ENCODE data around the gene UBTD2. TPM values are rescaled to one million over a fixed set of nuclear protein-coding genes. Genes with fewer than 3 reads are reported as not detected.
A peak's percentile ranks its signal among the peaks of the same experiment; 100 is the strongest.
"Not testable (repeated sequence)": the region's sequence is repeated elsewhere in the genome, so short reads cannot be mapped to it uniquely, and the experiment has no call there.

Gene UBTD2
- total RNA-seq, 1 donor from 2014 or later = 11.8 TPM

GRCh38 chr5:172211676-172212075 lies 71.9 kb downstream of the UBTD2 start:
- intact Hi-C loops (cut with DNase I) = no loop called here
- DNase-seq (ENCODE audit: low spot score) = no peak

GRCh38 chr5:172209714-172210113 lies 73.8 kb downstream of the UBTD2 start:
- no peak for DNase-seq (ENCODE audit: low spot score)
- intact Hi-C loops (cut with DNase I) = no loop called here

- no peak for DNase-seq (ENCODE audit: low spot score)
- intact Hi-C loops (cut with DNase I) = no loop called here
These were observed 76.1 kb downstream of the UBTD2 start for GRCh38 chr5:172207511-172207910.

GRCh38 chr5:172205984-172206383 lies 77.6 kb downstream of the UBTD2 start:
- intact Hi-C loops (cut with DNase I); DNase-seq (ENCODE audit: low spot score): not testable (repeated sequence)

- intact Hi-C loops (cut with DNase I) = no loop called here
- no peak for DNase-seq (ENCODE audit: low spot score)
These were observed 83.1 kb downstream of the UBTD2 start for GRCh38 chr5:172200476-172200875.

GRCh38 chr5:172199446-172199845 lies 84.1 kb downstream of the UBTD2 start:
- intact Hi-C loops (cut with DNase I) = no loop called here
- no peak for DNase-seq (ENCODE audit: low spot score)

DNA sequence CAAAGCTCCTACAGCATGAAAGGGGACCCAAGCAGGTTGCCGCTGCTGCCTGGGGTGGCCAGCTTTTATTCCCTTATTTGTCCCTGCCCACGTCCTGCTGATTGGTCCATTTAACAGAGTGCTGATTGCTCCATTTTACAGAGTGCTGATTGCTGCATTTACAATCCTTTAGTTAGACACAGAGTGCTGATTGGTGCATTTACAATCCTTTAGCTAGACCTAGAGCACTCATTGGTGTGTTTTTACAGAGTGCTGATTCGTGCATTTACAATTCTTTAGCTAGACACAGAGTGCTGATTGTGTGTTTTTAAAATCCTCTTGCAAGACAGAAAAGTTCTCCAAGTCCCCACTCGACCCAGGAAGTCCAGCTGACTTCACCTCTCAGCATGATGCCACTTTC lies 85.8 kb downstream of the UBTD2 start:
- DNase-seq (ENCODE audit: low spot score); intact Hi-C loops (cut with DNase I): not testable (repeated sequence)

GRCh38 chr5:172194985-172195774 lies 88.4 kb downstream of the UBTD2 start:
- intact Hi-C loops (cut with DNase I) = no loop called here
- no peak for DNase-seq (ENCODE audit: low spot score)

- intact Hi-C loops (cut with DNase I) = no loop called here
- DNase-seq (ENCODE audit: low spot score) = no peak
These were observed 89.7 kb downstream of the UBTD2 start, which contains the start of gene EFCAB9 for GRCh38 chr5:172193872-172194271. EFCAB9 (plus strand) TSS chr5:172194172; CDS start chr5:172194173, 1 bp downstream.

DNA sequence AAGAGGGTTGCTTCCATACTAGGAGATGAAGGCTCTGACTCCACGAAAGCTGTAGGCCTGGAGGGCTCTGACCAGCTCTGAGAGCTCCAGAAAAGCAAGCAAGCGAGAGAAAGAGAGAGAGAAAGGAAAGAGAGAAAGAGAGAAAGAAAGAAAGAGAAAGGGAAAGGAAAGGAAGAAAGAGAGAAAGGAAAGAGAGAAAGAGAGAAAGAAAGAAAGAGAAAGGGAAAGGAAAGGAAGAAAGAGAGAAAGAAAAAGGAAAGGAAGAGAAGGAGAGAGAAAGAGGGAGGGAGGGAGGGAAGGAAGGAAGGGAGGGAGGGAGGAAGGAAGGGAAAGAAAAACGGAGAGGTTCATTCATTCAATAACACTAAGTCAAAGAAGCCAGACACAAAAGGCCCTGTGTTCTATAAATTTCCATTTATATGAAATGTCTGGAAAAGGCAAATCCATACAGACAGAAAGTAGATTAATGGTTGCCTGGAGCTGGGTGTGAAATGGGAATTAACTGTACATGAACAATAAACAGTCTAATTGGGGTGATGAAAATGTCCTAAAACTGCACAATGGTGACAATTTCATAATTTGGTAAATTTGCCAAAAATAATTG lies 93.8 kb downstream of the UBTD2 start:
- no peak for DNase-seq (ENCODE audit: low spot score)
- intact Hi-C loops (cut with DNase I) = loop anchor here (2.0 to 10.0 kb wide), 4 partner anchors 95 to 277 kb away; partner anchors contain the start of gene FBXW11

DNA sequence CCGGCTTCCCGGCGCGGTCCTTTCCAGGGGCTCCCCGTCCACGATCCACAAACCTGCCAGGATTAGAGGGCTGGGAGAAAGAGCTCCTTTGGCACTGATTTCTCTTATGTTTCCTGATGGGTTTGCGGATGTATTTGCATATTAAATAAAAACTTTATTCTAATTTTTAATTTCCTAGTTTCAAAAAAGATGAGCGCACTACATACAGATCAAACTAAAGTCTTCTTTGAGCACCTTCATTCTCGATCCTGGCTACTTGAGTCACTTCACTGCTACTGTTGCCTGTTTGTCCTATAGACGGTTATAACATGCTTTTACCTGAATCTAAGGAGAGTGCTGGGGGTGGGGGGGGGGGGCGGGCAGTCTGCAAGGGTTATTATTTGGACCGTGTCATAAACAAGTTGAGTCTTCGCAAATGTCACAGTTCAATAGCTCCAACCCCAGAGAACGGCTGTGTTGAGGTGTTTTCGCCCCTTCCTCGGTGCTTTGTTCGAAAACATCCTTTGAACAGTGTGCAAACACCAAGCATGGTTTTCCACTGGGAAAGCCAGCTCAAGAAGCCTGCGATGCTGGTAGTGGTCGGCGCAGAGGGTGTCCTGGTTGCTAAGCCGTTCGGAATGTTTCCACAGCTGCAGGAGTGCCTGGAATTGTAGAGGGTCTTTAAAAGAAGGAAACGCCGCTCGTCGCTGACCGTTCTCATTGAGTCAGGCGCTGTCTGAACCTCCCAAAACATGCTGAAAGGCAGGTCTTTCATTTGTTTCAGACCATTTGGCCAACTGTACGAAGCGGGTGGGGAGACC lies 94.5 kb downstream of the UBTD2 start:
- intact Hi-C loops (cut with DNase I) = loop anchor here (1.0 to 10.0 kb wide), 5 partner anchors 82 to 277 kb away; partner anchors contain the start of gene FBXW11
- peak; percentile 53 for DNase-seq (ENCODE audit: low spot score)

DNA sequence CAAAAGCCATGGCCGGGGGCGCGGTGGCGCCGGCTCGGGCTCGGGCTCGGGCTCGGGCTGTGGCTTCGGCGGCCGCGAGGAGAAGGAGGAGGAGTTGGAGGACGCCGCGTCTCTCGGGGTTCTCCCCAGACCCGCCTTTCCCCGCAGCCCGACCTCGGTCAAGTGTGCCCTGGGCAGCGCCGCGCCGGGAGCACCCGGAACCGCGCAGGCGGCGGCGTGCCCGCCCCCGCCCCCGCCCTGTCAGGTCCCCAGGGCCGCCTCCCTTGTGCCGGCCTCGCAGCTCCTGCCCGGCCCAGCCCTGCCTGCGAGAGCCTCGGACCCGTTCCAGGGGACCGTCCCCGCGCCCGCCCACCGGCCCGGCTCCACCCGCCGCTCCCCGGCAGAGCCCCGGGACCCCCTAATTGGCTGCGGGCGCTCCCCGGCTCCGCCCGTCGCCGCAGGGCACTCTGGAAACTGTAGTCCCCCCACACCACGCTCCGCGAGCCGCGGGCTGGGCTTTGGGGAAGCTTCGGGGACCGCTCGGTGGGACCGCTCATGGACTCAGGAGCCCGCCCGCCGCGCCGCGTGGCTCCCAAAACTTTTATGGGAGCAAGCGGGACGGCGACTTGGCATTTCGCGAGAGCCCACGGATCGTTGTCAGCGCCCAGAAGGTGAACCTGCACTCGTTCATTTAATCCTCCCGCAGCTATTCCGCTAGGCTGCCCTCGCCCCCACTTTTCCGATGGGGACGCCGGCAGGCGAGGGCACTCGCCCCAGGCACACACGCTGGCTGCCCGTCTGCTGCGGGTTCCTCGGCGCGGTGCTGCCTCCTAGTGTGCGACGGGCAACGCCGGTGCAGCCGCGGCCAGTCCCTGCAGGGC lies 95.3 kb downstream of the UBTD2 start, which contains the start of gene STK10:
Gene STK10 (minus strand): TSS at position 192 of the 860 bp plus-strand sequence. CDS start 182 bp downstream, at position 10.
- DNase-seq (ENCODE audit: low spot score) = peak; percentile 95
- intact Hi-C loops (cut with DNase I) = loop anchor here (1.0 to 10.0 kb wide), 5 partner anchors 81 to 276 kb away; partner anchors contain the start of gene FBXW11

DNA sequence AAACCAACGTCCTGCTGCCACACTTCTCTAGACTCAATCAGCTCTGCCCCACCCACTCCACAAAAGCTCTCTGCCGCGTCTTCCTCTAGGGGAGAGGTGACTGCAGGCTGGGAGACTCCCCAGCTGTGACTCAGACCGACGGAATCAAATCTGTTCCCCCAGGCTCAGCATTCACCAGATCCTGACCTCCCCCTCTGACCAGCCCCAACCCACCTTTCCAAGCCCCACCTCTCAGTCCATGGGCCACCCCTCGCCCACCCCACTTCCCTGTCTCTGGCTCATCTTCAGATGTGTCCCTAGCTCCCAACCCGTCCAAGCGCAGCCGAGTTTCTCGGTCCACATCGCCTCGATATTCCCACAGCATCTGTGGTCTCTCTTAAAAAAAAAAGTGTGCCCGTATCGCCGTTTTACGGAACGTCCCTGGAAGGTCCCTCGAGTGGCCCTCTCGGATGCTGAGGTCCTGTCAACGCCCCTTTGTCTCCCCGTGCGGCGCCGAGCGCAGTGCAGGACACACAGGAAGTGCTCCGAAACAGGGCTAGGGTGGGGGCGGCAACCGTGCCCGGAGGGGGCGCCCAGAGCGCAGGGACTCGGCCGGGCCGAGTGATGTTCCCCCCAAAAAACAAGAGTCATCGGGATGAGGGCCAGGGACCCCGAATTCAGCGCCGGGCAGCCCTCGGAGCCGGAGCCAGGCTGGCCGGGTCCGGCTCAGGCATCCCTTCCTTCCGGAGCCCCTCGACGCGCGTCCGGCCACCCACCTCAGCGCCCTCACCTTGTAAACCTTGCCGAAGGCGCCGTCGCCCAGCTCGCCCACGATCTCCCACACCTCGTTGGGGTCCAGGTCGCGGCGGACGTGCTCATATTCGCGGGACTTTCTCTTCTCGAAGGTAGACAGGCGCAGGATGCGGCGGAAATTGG lies 96.2 kb downstream of the UBTD2 start:
- intact Hi-C loops (cut with DNase I) = loop anchor here (1.0 to 10.0 kb wide), 6 partner anchors 76 to 275 kb away; partner anchors contain the start of gene FBXW11
- peak; percentile 88 for DNase-seq (ENCODE audit: low spot score)

DNA sequence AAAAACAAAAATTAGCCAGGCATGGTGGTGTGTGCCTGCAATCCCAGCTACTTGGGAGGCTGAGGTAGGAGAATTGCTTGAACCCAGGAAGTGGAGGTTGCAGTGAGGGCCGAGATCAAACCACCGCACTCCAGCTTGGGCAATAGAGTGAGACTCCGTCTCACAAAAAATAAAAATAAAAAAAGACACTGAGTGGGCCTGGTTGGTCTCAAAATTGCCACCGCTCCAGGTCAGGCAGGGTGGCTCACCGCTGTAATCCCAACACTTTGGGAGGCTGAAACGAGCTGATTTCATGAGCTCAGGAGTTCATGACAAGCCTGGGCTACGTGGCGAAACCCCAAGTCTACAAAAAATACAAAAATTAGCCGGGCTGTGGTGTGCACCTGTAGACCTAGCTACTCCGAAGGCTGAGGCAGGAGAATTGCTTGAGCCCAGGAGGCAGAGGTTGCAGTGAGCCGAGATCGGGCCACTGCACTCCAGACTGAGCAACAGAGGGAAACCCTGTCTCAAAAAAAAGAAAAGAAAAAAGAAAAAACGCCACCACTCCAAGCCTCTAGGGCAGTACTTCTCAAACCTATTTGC lies 97.4 kb downstream of the UBTD2 start:
- intact Hi-C loops (cut with DNase I) = loop anchor here (5.0 to 10.0 kb wide), 2 partner anchors 259 to 274 kb away; no protein-coding TSS in a partner anchor

GRCh38 chr5:172185096-172185461 lies 98.5 kb downstream of the UBTD2 start:
- intact Hi-C loops (cut with DNase I) = loop anchor here (5.0 to 10.0 kb wide), 2 partner anchors 260 to 273 kb away; no protein-coding TSS in a partner anchor
- peak; percentile 10 for DNase-seq (ENCODE audit: low spot score)

More for the DNA sequence above, 97.4 kb downstream of the UBTD2 start:
- DNase-seq (ENCODE audit: low spot score) = no peak

GRCh38 chr5:172183881-172184280 lies 99.7 kb downstream of the UBTD2 start:
- intact Hi-C loops (cut with DNase I) = loop anchor here (10.0 kb wide), 1 partner anchor 261 kb away; no protein-coding TSS in a partner anchor
- no peak for DNase-seq (ENCODE audit: low spot score)

- intact Hi-C loops (cut with DNase I) = loop anchor here (10.0 kb wide), 1 partner anchor 263 kb away; no protein-coding TSS in a partner anchor
- DNase-seq (ENCODE audit: low spot score) = no peak
These were observed 101.3 kb downstream of the UBTD2 start for GRCh38 chr5:172182291-172182690.

Measured in cardiac septum (tissue), 1 donor.